NCI-H2171 (cell line): ENCODE results near the gene RCC1.
"Not testable (repeated sequence)": the region's sequence is repeated elsewhere in the genome, so short reads cannot be mapped to it uniquely, and the experiment has no call there.

Source experiments
- DNase-seq: peaks from one replicate; lab custom pipeline; 2025; lab: John Stamatoyannopoulos, UW

RCC1 gene, protein sequence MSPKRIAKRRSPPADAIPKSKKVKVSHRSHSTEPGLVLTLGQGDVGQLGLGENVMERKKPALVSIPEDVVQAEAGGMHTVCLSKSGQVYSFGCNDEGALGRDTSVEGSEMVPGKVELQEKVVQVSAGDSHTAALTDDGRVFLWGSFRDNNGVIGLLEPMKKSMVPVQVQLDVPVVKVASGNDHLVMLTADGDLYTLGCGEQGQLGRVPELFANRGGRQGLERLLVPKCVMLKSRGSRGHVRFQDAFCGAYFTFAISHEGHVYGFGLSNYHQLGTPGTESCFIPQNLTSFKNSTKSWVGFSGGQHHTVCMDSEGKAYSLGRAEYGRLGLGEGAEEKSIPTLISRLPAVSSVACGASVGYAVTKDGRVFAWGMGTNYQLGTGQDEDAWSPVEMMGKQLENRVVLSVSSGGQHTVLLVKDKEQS

DNA sequence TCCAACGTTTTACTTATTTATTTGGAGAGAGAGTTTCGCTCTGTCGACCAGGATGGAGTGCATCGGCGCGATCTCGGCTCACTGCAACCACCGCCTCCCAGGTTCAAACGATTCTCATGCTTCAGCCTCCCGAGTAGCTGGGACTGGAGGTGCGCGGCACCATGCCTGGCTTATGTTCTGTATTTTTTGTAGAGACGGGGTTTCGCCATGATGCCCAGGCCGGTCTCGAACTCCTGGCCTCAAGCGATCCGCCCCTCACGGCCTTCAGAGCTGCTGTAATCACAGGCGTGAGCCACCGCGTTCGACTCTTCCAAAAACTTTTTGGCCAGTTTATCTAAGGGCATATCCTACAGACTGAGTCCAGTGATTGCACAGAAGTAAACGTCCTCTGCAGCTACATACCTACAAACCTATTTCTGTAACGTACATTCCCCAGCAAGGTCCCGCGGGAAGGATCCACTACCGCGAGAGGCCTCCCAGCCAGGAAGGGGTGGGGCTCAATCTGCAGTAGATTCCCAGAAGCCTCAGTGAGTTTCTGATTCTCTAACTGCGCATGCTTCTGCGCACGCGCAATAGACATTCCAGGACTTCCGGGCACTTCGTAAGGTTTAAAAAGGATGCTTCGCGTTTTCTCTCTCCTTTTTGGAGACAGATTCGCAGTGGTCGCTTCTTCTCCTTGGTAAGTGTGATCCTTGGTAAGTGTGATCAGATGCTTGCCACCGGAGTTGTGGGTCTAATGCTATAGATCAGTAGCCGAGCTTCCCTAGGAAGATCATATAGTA lies at the start of gene RCC1:
TSS of gene RCC1 (plus strand) at position 638 of the 782 bp plus-strand sequence. CDS start 23,824 bp downstream, outside the sequence.
- DNase-seq: peak; percentile 96

DNA sequence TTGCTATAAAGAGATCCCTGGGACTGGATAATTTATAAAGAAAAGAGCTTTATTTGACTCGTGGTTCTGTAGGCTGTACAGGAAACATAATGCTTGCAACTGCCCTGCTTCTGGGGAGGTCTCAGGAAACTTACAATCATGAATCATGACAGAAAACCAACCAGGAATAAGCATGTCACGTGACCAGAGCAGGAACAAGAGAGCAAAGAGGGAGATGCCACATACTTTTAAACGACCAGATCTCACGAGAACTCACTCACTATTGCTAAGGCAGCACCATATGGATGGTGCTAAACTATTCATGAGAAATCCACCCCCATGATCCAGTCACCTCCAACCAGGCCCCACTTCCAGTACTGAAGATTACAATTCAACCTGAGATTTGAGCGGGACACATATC lies 49.8 kb upstream of the RCC1 start:
- no peak for DNase-seq

DNA sequence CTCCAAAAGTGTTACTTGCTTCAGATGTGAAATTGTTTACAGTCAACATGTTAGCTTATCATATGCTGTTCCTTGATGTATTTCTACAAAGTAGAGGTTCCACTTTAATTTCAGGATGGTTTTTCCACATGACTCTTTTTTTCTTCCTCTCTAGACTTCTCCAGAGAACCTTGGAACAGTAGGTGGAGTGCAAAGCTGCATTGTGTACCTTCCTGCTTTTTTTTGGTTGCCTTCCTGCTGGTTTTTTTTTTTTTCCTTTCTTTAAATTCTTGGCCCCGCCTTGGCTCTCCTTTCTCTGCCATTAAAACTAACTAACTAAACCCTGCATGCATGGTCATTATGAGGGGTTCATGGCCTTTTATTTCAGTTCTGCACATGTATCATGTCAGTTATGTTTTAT lies 48.2 kb upstream of the RCC1 start:
- no peak for DNase-seq

DNA sequence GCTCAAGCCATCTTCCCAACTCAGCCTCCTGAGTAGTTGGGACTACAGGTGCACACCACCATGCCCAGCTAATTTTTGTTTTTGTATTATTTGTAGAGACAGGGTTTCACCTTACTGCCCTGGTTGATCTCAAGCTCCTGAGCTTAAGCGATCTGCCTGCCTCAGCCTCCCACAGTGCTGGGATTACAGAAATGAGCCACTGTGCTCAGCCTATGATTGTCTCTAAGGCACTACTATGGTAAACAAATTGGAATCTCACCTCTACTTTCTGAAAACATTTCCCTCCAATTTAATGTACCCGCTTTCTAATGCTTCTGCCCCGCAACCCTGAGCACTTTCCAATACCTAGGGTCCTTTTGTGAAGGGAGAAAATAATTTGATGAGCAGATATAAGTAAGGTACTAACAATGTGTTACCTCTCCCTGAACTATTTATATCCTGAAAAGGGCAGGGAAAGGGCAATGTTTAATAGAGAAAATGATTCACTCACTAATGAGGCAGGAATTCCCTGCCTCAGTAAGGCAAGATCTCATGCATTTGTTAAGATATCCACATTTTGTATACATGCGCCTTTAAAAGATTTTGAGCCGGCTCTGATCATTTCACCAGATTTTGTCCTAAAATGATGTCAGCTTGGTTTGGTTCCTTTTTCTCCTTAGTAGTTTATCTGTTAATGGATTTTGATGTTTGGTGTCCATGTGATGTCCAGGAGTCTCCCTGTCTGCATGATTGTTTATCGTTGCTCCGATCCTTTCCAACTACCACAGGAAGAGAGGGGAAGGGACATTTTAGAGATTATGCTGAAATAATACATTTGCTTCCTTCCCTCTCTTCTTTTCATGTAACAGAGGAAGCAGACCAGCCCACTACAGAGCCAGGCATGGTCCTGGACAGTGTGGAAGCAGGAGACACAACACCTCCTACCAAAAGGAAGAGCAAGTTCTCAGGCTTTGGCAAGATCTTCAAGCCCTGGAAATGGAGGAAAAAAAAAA lies 47.3 kb upstream of the RCC1 start:
- DNase-seq: no peak

DNA sequence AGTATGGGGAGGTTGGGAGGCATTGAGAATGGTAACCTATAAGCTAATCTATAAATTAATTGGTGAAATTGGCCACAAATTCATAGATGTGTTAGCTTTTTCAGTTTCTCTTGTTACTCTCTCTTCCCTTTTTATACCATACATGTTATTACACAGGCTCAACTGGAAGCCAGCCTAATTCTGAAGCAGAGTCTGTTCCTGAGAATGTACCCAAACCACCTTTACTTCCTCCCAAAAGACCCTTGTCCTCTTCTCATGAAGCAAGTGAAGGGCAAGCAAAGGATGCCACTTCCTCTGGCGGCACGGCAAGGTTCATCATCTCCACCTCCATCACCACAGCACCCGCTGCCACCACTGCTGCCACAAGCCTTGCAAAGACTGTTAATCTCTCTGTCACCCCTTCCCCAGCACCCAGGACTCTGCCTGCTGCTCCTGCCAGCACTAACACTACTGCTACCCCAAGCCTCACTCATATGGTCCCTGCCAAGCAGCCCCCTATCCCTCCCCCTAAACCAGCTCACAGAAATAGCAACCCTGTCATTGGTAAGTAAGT lies 39.5 kb upstream of the RCC1 start:
- DNase-seq: no peak

DNA sequence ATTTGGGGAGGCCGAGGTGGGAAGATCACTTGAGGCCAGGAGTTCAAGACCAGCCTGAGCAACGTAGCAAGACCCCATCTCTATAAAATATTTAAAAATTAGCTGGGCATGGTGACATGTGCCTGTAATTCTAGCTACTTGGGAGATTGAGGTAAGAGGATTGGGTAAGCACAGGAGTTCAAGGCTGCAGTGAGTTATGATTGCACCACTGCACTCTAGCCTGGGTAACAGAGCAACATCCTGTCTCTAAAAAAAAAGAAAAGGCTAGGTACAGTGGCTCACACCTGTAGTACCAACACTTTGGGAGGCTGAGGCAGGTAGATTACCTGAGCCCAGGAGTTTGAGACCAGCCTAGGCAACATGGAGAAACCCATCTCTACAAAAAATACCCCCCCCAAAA lies 35.7 kb upstream of the RCC1 start:
- DNase-seq: no peak

DNA sequence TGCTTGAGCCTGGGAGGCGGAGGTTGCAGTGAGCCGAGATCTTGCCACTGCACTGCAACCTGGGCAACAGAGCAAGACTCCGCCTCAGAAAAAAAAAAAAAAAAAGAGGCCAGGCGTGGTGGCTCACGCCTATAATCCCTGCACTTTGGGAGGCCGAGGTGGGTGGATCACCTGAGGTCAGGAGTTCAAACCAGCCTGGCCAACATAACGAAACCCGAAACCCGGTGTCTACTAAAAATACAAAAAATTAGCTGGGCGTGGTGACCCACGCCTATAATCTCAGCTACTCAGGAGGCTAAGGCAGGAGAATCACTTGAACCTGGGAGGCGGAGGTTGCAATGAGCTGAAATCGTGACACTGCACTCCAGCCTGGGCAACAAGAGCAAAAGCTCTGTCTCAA lies 26.3 kb upstream of the RCC1 start:
- DNase-seq: not testable (repeated sequence)

DNA sequence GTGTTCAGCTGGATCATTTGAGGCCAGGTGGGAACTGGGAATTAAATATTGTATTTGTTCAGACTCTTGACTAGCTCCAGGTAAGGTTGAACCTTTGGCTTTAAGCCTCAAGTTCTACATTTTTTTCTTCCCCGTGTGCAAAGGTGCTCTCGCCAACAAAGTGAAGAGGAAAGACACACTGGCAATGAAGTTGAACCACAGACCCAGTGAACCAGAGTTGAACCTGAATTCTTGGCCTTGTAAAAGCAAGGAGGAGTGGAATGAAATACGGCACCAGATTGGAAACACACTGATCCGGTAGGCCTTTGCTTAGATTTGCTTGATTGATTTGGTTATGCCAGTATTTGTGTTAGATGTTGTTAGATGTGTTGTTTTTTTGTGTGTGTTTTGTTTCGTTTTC lies 25.5 kb upstream of the RCC1 start:
- DNase-seq: no peak

DNA sequence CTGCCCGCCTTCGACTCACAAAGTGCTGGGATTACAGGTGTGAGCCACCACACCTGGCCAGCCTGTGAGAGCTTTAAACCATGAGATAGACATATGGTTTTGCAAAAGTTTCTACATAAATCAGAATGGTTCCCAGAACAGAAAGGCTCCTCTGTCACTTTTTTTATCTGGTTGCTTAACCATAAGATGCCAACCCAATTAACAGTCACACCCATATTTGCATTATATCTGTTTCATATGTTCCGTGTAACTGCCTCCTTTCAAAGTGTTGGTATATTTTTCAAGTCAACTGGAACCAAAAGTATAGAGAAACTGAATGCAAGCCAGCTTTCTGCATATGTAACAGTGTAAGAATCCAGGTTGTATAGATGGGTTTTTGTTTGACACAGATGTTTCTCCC lies 23.7 kb upstream of the RCC1 start:
- DNase-seq: no peak

DNA sequence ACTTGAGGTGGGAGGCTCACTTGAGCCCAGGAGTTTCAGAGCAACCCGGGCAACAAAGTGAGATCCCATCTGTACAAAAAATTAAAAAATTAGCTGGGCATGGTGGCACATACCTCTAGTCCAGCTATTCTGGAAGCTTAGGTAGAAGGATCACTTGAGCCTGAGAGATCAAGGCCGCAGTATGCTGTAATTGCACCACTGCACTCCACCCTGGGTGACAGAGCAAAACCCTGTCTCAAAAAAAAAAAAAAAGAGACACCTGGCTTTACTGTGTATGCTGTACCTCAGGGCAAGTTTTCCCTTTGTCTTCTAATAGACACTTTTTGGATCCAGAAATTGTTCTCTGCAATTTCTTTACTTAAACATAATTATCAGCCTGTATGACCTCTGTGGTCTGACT lies 23.1 kb upstream of the RCC1 start:
- no peak for DNase-seq

DNA sequence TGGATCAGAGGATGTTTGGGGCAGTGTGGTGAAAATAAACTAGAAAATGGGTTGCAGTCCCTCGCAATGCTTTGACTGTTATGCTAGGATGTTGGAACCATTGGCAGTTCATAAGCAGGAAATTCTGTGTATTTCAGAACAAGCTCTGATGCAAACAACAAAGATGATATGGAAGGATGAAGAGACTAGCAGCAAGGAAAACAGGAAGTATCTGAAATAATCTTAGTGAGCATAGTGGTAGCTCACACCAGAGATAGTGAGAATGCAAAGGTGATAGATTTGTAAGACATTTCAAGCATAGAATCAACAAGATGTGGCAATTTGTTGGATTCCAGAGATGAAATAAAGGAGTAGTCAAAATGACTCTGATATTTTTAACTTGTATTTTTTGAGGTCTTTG lies 11.1 kb upstream of the RCC1 start:
- DNase-seq: no peak

DNA sequence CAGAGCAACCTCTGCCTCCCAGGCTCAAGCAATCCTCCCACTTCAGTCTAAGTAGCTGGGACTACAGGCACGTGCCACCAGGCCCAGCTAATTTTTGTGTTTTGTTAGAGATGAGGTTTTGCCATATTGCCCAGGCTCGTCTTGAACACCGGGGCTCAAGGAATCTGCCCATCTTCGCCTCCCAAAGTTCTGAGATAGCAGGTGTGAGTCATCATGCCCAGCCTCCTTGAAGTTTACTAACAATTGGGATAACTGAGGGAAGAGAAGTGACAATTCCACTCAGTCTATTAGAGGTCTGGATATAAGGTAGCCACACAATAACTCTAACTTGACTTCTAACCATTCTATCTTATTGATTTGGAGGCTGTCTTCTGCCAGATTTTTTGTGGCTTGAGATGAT lies 6.3 kb upstream of the RCC1 start:
- DNase-seq: no peak

DNA sequence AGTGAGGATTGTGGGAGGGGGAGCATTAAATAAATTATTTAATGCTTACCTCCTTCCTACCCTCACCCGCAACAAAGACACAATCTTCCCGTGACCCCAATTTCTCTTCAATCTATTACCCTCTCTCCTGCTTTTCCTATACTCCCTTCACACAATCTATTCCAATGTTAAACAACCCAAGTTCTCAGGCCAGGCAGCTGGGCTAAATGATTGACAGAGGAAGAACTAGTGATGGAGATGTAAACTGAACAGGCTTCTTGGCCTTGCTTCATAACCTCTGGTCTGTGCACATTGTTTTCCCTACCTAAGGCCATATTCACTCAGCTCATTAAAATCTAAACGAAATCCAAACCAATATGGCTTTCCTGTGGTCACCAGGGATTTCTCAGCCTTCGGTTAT lies 3.9 kb upstream of the RCC1 start:
- no peak for DNase-seq

DNA sequence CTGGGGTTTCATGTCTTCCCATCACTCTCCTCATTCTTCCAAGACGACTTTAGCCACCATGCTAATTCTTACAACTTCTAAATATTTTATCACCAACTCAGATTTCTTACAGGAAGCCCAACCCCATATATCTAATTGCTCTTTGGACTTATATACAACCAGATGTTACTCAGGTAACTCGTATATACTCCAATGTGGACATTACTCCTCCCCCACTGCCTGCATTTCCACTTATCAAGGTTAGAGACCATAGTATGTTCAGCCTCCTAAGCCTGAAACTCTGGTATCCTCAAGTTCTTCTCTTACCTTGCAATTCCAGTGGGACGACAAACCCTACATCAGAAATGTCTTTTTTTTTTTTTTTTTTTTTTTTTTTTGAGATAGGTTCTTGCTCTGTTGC lies 2.7 kb upstream of the RCC1 start:
- no peak for DNase-seq

DNA sequence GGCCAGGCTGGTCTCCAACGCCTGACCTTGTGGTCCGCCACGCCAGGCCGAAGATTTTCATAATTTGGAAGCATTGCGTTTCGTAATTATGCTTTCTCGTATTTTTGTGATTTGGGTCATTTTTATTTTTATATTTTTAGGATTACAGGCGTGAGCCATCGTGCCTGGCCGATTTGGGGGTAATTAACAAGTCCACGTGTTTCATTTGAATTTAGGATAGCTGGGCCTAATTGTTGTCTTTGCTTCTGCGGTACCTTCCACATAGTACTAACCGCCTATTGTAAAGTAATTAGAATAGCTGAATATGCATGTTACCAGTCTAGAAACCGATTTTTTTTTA lies 1.0 kb downstream of the RCC1 start:
- DNase-seq: no peak

DNA sequence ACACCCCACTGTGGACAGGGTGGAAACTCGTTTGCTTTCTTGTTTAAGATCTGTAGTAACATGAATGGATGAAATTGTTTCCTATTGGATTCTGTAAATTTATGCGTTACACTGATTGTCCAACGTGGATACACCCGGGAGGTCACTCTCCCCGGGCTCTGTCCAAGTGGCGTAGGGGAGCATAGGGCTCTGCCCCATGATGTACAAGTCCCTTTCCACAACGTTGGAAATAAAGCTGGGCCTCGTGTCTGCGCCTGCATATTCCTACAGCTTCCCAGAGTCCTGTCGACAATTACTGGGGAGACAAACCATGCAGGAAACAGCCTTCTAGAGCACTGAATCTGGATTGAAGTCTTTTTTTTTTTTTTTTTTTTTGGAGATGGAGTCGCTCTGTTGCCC lies 1.4 kb downstream of the RCC1 start:
- DNase-seq: no peak

DNA sequence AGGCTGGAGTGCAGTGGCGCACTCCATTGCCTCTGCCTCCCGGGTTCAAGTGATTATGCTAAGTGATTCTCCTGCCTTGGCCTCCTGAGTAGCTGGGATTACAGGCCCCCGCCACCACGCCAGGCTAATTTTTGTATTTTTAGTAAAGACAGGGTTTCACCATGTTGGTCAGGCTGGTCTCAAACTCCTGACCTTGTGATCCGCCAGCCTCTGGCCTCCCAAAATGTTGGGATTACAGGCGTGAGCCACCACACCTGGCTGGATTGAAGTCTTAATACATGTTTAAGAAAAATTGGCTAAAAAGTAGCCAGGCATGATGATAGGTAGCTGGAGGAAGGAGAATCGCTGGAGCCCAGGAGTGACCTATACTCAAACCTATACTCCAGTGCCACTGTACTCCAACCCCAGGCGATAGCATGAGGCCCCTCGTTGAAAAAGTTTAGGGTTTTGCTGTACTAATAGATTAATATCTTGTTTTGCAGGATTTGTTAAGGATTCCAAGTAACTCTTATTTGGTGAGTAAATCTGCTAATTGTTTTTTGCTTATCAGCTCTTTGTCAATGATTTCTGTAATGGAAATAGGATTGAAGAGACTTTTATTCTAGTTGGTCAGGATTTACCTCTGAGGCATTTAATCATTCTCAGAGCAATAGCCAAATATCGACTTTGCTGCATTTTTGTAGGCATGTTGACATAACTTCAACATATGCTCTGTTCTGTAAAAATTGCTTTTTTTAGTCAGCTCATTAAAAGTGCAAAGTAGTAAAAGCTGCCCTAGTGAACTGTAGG lies 2.0 kb downstream of the RCC1 start:
- no peak for DNase-seq

DNA sequence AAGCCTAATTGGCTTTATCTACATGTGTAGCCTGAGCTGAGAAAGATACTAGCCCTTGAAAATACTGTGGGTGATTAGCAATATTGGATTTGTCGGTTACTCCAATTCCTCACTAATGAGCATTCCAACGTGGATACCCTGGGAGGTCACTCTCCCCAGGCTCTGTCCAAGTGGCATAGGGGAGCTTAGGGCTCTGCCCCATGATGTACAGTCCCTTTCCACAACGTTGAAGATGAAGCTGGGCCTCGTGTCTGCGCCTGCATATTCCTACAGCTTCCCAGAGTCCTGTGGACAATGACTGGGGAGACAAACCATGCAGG lies 2.6 kb downstream of the RCC1 start:
- no peak for DNase-seq

DNA sequence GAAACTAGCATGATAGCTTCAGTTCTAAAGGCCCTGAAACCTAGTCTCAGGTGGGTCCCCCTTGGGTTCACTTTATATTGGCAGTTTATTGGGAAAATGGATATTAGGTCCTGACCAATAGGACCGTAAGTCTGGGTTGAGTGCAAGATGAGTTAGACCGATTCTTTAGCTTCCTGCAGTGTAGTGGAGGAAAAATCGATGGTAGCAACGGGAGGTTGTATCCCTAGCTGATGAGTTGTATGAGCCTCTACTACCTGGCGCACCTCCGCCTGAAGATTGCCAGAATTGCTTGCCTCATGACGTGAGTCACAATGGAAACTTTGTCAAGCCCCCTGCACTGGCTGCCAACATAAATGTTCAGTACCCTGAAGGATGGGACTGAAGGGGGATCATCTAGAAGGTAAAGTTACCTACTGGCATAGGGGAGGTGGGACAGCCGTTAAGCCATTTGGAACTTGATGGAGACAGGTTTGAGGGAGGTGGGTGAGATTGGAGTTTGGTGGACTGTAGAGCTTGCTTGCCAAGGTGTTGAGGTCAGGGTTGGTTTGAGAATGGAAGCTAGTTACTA lies 3.9 kb downstream of the RCC1 start:
- DNase-seq: no peak

DNA sequence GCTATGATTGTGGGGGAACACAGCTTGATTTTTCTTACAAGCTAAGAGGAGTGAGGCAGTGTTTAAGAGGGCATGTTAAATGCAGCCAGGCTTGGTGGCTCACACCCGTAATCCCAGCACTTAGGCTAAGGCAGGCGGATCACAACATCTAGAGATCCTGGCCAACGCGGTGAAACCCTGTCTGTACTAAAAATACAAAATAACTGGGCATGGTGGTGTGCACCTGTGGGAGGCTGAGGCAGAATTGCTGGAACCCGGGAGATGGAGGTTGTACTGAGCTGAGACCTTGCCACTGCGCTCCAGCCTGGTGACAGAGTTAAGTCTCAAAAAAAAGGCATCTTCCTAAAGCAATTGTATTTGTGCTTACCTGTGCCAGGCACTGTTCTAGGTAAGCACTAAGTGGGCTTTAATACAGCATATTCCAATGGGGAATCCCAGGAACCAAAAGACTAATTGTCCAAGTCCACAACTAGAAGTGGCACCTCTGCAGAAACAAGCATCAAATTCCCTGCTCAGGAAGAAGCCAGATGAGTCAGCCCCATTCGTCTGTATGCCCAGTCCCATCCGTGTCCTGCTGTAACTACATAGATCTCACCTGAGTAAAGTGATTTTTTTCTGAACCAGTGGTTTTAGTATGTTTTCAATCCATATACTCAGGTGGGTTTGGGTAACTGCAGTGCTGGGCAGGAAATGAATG lies 4.6 kb downstream of the RCC1 start:
- DNase-seq: no peak
